ENCODE data around the gene RFX3.

Gene RFX3

GRCh38 chr9:3525836-3526164 lies at the start of gene RFX3:
RFX3 (minus strand) TSS chr9:3526001; CDS start chr9:3395588, 130,413 bp downstream.
- DNase-seq: peak; percentile 88

GRCh38 chr9:3571500-3571899 lies 45.7 kb upstream of the RFX3 start:
- DNase-seq: no peak

- DNase-seq: no peak
Measured at GRCh38 chr9:3569529-3569928, 43.7 kb upstream of the RFX3 start.

- no peak for DNase-seq
Measured at GRCh38 chr9:3567988-3568387, 42.2 kb upstream of the RFX3 start.

- no peak for DNase-seq
Measured at GRCh38 chr9:3553076-3553765, 27.4 kb upstream of the RFX3 start.

GRCh38 chr9:3549225-3549624 lies 23.4 kb upstream of the RFX3 start:
- DNase-seq: no peak

- no peak for DNase-seq
Measured at GRCh38 chr9:3548648-3549047, 22.8 kb upstream of the RFX3 start.

- no peak for DNase-seq
Measured at GRCh38 chr9:3541206-3541605, 15.4 kb upstream of the RFX3 start.

GRCh38 chr9:3534614-3535404 lies 9.0 kb upstream of the RFX3 start:
- DNase-seq: no peak

GRCh38 chr9:3532158-3532557 lies 6.4 kb upstream of the RFX3 start:
- no peak for DNase-seq

- DNase-seq: peak; percentile 65
Measured at GRCh38 chr9:3528451-3528850, 2.6 kb upstream of the RFX3 start.

- no peak for DNase-seq
Measured at GRCh38 chr9:3526997-3527940, 1.5 kb upstream of the RFX3 start.

GRCh38 chr9:3526165-3526996 lies 580 bp upstream of the RFX3 start:
- DNase-seq: peak; percentile 66

- DNase-seq: no peak
Measured at GRCh38 chr9:3525096-3525835, 535 bp downstream of the RFX3 start.

- no peak for DNase-seq
Measured at GRCh38 chr9:3521966-3522365, 3.8 kb downstream of the RFX3 start.

GRCh38 chr9:3520564-3520963 lies 5.2 kb downstream of the RFX3 start:
- no peak for DNase-seq

GRCh38 chr9:3517377-3518048 lies 8.3 kb downstream of the RFX3 start:
- no peak for DNase-seq

GRCh38 chr9:3516667-3517330 lies 9.0 kb downstream of the RFX3 start:
- DNase-seq: no peak

GRCh38 chr9:3515405-3515804 lies 10.4 kb downstream of the RFX3 start:
- DNase-seq: no peak

GRCh38 chr9:3514786-3515185 lies 11.0 kb downstream of the RFX3 start:
- DNase-seq: no peak

Measured in GF-D8 (cell line).